ENCODE results near the gene HEMK1. TPM values are rescaled to one million over a fixed set of nuclear protein-coding genes. Genes with fewer than 3 reads are reported as not detected.

Gene HEMK1
- total and polyA plus RNA-seq, 2 of the 8 experiments (the other 6 are each of a cell fraction or from before 2014, with no cell fraction given): 9.7 to 10.6 TPM

GRCh38 chr3:50609763-50610085 is 40.4 kb downstream of the HEMK1 start:
- no peak overlapping the region for H2BK20ac ChIP-seq (ENCODE audit: low read length)
- H2BK12ac ChIP-seq (ENCODE audit: low read depth, low read length): no peak overlapping the region
- no peak overlapping the region for H3K4me3 ChIP-seq (ENCODE audit: extremely low read depth in 1 of 4, insufficient read depth in 2 of 4, low read depth in 3 of 4, low read length in 4 of 4)
- H3K23ac ChIP-seq (ENCODE audit: insufficient read length): no peak overlapping the region
- no peak overlapping the region for H2BK15ac ChIP-seq (ENCODE audit: low read length)
- H3K79me2 ChIP-seq (ENCODE audit: control insufficient read depth in 1 of 2, insufficient read depth in 2 of 2, low read length in 2 of 2): no peaks in the 10 kb centered on the region
- 82% methylated on average over 3 of the region's 3 CpGs; no CpG with 5 or more reads in 1 of the 2 experiments for WGBS, 2 experiments (ENCODE audit: extremely low coverage in 1 of 2, insufficient coverage in 1 of 2, insufficient read length in 1 of 2, insufficient replicate concordance in 2 of 2, low coverage in 1 of 2, low lambda C conversion rate in 2 of 2, missing lambda C conversion rate in 1 of 2)
- H4K20me1 ChIP-seq (replicated peaks in 1 of 2; ENCODE audit: control insufficient read depth in 1 of 2, insufficient read depth in 2 of 2, low read length in 2 of 2): peaks cover 0 to 15% of the 10 kb centered on the region in 2 experiments
- no peak overlapping the region for H3K56ac ChIP-seq (replicated peaks; ENCODE audit: insufficient read length, low read depth, low read length)
- H2AK5ac ChIP-seq (ENCODE audit: low read depth, low read length): no peak overlapping the region
- DNase-seq (ENCODE audit: low read depth in 1 of 2, low spot score in 2 of 2) (no peak), FAIRE-seq (no peak)
- H3K14ac ChIP-seq (ENCODE audit: insufficient read length): no peak overlapping the region
- POLR2A ChIA-PET (ENCODE audit: partially characterized antibody): interaction anchor here (0.8 to 2.0 kb wide), 5 partner anchors 8 to 40 kb away, joined by 3 to 7 read pairs (median 3); partner anchors contain the start of genes HEMK1 and MAPKAPK3
- no peak overlapping the region for H4K5ac ChIP-seq (ENCODE audit: insufficient read length, low read depth, low read length)
- H4K91ac ChIP-seq (replicated peaks; ENCODE audit: insufficient read length, low read length): no peak overlapping the region
- CTCF ChIA-PET (ENCODE audit: partially characterized antibody): interaction anchor here (0.9 to 50.4 kb wide), 8 partner anchors 11 to 107 kb away, joined by 3 to 1262 read pairs (median 6); partner anchors contain the start of genes C3orf18, DOCK3 and HEMK1
- H3K23me2 ChIP-seq (ENCODE audit: low read depth, low read length): peaks cover 4% of the 10 kb centered on the region; the same call in 1 of the 2 replicates
- H2BK120ac ChIP-seq (replicated peaks; ENCODE audit: low read depth, low read length): no peak overlapping the region
- no peak overlapping the region for H3K4me2 ChIP-seq (ENCODE audit: insufficient read depth in 1 of 2, low read depth in 2 of 2, low read length in 2 of 2)
- H3K9me3 ChIP-seq (ENCODE audit: insufficient read depth in 2 of 2, low read depth in 1 of 2, low read length in 1 of 2): no peaks in the 10 kb centered on the region
- H4K8ac ChIP-seq (ENCODE audit: extremely low read depth, insufficient read depth, low read length): no peak overlapping the region
- H3K9ac ChIP-seq (replicated peaks in 1 of 4; ENCODE audit: extremely low read depth in 1 of 4, low read depth in 3 of 4, low read length in 3 of 4): no peak overlapping the region
- TF ChIP-seq TAF1 (IDR thresholded peaks at IDR 0.05; ENCODE audit: low read depth, low read length): no peak
- no peak for TF ChIP-seq KDM5A (IDR thresholded peaks at IDR 0.05; ENCODE audit: low read length)
- no peak for TF ChIP-seq GABPA (IDR thresholded peaks at IDR 0.05; ENCODE audit: borderline replicate concordance, insufficient read depth, low read length)
- no peak for TF ChIP-seq PHF8 (conservative IDR thresholded peaks at IDR 0.05; ENCODE audit: low read depth, low read length)
- no peak for TF ChIP-seq SP4 (IDR thresholded peaks at IDR 0.05; ENCODE audit: low read length)
- no peak for TF ChIP-seq TAF7 (optimal IDR thresholded peaks at IDR 0.05; ENCODE audit: borderline replicate concordance, low read depth, low read length)
- TF ChIP-seq EZH2 (IDR thresholded peaks at IDR 0.05; ENCODE audit: low read depth, low read length, severe bottlenecking): no peak
- H3K27me3 ChIP-seq (replicated peaks in 1 of 4; ENCODE audit: control insufficient read depth in 3 of 4, extremely low read depth in 1 of 4, insufficient read depth in 3 of 4, low read length in 3 of 4): peaks cover 12 to 36% (median 32%) of the 10 kb centered on the region in 4 experiments; a peak in 6 of 7 replicates
- H3K4ac ChIP-seq (replicated peaks; ENCODE audit: insufficient read length, low read depth, low read length): no peak overlapping the region
- no peak overlapping the region for H2BK5ac ChIP-seq (ENCODE audit: low read depth, low read length)
- H3K27ac ChIP-seq (ENCODE audit: low read depth, low read length): no peak overlapping the region
- no peaks in the 10 kb centered on the region for H3K36me3 ChIP-seq (ENCODE audit: control insufficient read depth in 2 of 4, insufficient read depth in 4 of 4, low read length in 3 of 4)
- peaks cover 0 to 12% (median 4%) of the 10 kb centered on the region in 4 experiments; a peak in 5 of 7 replicates for H3K4me1 ChIP-seq (replicated peaks in 1 of 4; ENCODE audit: control insufficient read depth in 3 of 4, insufficient read depth in 4 of 4, low read length in 3 of 4)
- no peak overlapping the region for H3K18ac ChIP-seq (ENCODE audit: extremely low read depth, low read length)
- no peaks in the 10 kb centered on the region for H3K79me1 ChIP-seq (ENCODE audit: low read depth, low read length)
- no peak overlapping the region for H2AFZ ChIP-seq (ENCODE audit: low read length)
